VCaP (cell line): ENCODE measurements around the gene ZYG11A.
A peak's percentile ranks its signal among the peaks of the same experiment; 100 is the strongest.

ENCODE experiments used
- H3K27ac ChIP-seq: fragments of 450-650 bp; 2 replicates; pipeline ENCODE4 v1.5.1; 2017
- CTCF ChIP-seq: fragments of 450-650 bp; conservative IDR thresholded peaks from 2 replicates; pipeline ENCODE4 v1.5.1; 2017; ENCODE audit warnings: mild to moderate bottlenecking, moderate library complexity

Gene ZYG11A

GRCh38 chr1:52920791-52921291 is 78.3 kb downstream of the ZYG11A start:
- no peak for TF ChIP-seq CTCF

DNA sequence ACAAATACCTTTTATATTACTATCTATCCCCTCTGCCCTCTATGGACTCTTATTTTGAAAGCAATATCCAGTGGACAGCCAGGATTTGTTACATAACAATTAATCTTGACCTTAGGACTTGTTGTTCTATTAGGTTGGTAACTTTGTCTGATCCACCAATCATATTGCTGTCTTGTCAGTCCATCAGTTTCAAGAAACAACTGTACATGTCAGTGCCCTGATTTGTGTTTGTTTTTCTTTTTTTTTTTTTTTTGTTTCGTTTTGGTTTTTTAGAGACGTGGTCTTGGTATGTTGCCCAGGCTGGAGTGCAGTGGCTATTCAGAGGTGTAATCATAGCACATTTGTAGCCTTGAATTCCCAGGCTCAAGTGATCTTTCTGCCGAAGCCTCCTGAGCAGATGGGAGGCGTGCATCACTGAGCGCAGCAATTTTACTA is 83.0 kb downstream of the ZYG11A start:
- TF ChIP-seq CTCF, result no peak
- H3K27ac ChIP-seq, result peak overlapping the region; percentile 13; the same call in 1 of the 2 replicates

More at GRCh38 chr1:52920791-52921291, 78.3 kb downstream of the ZYG11A start:
- H3K27ac ChIP-seq, result peak overlapping the region; percentile 88

DNA sequence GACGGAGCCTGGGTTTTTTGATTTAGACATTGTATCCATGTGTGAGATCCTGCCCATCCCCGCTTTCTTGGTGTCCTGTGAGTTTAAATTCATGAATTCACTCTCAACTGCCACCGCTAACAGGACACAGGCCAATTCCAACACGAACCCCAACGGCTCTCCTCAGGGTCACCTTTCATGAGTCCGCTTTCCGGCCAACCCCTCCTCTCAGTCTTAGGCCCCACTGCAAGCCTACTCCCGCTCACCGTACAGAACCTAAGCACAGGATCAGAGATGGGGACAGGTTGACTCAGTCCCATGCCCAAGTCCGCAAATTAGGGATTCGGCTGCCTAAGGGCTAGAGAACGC is 84.3 kb downstream of the ZYG11A start:
- H3K27ac ChIP-seq, result peak overlapping the region; percentile 84
- no peak for TF ChIP-seq CTCF

GRCh38 chr1:52927212-52928014 is 84.9 kb downstream of the ZYG11A start, which contains the start of gene SCP2:
Gene SCP2, plus strand, starts transcription at chr1:52927276. Its CDS starts 121 bp downstream, at chr1:52927397.
- peak within 1 kb of the TSS; percentile 84 for H3K27ac ChIP-seq
- TF ChIP-seq CTCF, result no peak

DNA sequence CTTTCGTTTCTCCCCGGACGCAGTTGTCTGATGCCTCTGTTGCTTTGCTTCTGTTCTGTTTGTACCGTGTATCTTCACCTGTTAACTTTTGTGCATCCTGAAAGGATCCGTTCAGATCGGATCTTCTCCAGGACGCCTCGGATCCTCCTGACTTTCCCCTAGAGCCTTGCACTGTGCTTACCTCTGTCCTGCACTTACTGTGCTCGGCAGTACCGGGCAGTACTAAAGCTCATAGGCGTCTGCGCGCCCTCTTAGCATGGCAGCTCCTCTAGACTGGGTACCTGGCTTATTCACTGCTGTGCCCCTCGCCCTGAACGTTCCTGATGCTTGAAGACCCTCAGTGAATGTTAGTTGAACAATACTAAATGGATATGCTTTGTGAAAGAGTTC is 85.5 kb downstream of the ZYG11A start:
- no peak for TF ChIP-seq CTCF
- peak overlapping the region; percentile 84 for H3K27ac ChIP-seq

DNA sequence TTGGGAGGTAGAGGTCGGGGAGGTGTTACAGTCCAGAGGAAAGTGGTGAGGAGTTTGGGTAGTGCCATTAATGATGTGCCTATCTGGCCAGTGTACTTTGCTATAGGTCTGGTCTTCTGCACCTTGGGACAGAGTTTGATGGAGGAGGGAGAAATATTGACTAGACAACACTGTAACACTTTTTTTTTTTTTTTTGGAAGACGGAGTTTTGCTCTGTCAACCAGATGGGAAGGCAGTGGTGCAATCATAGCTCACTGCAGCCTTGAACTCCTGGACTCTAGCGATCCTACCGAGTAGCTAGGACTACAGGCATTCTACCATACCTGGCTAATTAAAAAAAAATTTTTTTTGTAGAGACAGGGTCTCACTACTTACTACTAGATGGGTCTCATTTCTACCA is 86.5 kb downstream of the ZYG11A start:
- no peak overlapping the region for H3K27ac ChIP-seq
- no peak for TF ChIP-seq CTCF

GRCh38 chr1:52937433-52938182 is 95.0 kb downstream of the ZYG11A start:
- TF ChIP-seq CTCF, result no peak

More at GRCh38 chr1:52937433-52938182, 95.0 kb downstream of the ZYG11A start:
- no peak overlapping the region for H3K27ac ChIP-seq
